Hematopoietic multipotent progenitor cell treated with erythropoietin and hydrocortisone succinate and interleukin-3 and kit ligand, for 17 days (in vitro differentiated cells): Measurements from ENCODE around the gene ADAMTSL5.
"Not testable (repeated sequence)": the region's sequence is repeated elsewhere in the genome, so short reads cannot be mapped to it uniquely, and the experiment has no call there.

Experiments used
- DNase-seq: peaks from one replicate; pipeline ENCODE4 v3.0.0-alpha.2; 2015; ENCODE audit warnings: low spot score

ADAMTSL5 gene

DNA sequence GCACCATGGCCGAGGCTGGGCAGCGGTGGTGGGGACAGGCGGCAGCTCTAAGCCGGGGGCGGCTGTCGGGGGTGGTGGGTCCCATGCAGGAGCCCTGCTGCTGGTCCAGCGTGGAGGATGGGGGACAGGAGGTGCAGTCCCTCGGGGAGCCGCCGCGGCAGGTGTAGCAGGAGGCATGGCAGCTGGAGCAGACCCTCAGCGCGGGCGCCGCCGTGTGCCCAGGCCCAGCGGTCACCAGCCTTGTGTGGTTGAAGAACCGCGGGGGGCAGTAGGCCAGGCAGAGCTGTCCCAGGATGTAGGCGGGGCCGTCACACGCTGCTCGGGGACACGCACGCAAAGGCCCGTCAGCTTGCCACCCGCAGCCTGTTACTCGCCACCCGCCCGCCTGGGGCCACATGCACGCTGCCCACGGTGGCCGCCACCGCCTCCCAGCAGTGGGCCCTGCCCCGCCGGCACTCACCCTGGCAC is 30.9 kb downstream of the ADAMTSL5 start:
- no peak for DNase-seq

DNA sequence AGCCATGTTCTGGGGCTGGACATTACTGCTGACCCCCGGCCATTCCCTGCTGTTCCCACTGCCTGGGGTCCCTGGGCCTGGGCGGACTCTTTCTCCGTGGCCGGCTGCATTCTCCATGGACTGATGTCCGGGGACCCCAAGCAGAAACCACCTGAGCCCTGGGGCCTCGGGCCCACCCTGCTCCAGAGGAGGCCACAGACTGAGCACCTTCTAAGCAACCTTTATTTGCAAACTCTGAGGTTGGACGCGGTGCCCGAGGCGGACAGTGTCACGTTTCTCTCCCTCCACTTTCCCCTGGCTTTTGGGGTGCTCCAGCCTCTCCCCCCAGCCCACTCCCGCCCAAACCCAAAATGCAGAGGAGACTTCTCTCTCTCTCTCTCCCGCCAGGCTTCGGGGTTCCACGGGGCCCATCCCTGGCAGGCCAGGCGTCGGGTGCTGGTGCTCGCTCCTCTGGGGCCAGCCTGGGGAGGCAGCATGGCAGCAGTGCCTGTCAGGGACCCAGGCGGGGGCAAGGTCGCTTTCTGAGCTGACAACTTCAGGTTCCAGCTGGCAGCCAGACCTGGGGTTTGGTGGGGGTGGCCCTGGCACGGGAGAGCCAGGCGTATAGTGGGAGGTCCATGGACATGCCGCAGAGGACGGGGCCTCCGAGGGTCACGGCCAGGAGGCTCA is 31.5 kb downstream of the ADAMTSL5 start:
- no peak for DNase-seq

DNA sequence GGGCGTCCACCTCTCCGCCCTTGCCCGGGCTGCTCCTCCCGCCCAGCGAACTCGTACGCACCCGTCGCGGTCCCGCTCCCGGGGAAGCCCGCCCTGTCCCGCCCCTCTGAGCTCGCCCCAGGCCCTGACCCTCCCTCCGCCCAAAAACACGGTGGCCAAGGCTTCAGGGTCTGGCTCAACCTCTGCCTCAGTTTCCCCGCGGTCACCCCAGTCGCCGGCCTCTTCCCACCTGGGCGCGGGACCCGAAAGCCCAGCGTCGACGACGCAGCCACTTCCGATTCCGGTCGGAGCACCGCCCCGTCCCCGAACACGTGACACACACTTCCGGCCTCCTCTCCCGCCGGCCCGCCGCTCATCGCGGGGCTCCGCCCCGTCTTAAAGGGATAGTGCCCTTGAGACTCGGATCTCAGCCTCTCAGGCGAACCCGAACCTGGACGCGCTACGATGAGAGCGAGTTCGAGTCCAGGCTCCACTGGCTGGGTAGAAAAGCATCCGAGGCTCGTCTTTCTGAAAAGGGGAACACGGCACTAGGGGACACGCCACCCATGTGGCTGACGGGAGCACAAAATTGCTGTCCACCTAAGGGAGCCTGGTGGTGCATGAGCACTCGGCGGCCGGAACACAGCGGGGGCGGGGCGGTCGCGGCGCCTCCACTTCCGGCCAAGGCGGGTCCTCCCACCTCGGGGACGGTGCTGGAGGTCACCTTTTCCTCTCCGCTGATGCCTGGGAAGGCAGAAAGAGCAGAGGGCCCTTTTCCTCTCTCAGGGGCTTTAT is 33.7 kb downstream of the ADAMTSL5 start, which contains the start of gene C19orf25:
TSS of gene C19orf25 (minus strand) at position 282 of the 774 bp plus-strand sequence. CDS start 312 bp downstream, outside the sequence.
- peak; percentile 93 for DNase-seq

DNA sequence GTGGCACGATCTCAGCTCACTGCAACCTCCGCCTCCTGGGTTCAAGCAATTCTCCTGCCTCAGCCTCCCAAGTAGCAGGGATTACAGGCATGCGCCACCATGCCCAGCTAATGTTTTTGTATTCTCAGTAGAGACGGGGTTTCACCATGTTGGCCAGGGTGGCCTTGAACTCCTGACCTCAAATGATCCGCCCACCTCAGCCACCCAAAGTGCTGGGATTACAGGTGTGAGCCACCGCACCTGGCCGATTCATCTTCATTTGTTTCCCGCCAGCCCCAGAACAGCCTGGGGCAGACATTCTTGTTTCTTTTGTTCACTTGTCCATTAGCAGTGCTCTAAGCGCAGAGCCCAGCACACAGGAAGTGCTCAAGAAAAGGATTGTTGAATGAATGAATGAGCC is 35.8 kb downstream of the ADAMTSL5 start:
- DNase-seq, result not testable (repeated sequence)

DNA sequence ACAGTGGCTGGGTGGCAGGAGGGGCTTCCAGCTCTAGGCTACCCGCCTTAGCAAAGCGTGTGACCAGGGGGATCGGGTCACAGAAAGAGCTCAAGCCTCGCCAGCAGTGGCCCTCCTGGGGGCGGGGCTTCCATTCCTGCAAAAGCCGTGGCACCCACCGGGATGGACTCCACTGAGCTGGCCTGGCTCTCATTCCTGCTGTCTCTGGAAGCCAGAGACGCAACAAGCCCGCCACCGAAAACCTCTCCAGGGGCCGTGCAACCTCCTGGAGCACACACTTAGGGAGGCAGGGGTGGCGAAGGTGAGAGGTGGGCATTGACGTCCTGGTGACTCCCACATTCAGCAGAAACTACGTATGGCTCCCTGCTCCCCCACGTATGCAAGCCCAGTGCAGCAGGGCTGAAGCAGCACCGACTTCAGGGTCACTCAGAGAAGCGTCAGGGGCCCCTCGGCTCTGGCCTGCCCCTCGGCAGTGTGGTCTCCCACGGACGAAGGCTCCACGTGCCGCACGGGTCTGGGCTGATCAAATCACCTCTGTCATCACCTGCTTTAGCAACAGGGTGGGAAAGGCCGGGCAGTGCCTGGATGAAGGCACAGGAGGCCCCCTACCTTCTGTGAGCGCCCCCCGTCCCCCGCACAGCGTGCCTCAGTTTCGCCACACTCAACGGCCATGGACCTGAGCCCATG is 36.9 kb downstream of the ADAMTSL5 start:
- no peak for DNase-seq

DNA sequence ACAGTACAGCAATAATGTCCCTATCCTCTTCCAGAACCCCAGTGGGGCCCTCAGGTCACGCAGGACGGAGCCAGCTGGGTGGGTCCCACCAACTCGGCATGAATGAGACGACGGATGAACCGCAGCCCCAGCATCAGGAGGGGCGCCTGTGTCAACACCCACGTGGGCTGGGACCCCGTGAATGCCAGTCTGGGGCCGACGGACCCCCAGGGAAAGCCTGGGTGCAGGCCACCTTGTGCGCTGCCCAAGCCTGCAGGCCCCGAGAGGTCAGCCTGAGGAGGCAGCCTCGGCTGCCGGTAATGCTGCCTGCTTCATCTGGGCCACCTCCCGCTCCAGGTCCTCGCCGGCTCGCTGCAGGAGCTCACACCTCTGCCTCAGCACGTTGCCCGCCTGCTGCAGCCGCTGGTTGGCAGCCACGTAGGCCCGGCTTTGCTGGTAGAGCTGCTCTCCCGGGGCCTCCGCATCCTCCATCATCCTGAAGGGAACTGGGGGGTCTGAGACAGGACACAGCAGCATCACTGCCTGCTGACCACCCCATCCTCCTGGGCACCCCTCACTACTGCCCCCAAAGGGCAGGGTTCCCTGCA is 38.0 kb downstream of the ADAMTSL5 start:
- DNase-seq, result no peak

DNA sequence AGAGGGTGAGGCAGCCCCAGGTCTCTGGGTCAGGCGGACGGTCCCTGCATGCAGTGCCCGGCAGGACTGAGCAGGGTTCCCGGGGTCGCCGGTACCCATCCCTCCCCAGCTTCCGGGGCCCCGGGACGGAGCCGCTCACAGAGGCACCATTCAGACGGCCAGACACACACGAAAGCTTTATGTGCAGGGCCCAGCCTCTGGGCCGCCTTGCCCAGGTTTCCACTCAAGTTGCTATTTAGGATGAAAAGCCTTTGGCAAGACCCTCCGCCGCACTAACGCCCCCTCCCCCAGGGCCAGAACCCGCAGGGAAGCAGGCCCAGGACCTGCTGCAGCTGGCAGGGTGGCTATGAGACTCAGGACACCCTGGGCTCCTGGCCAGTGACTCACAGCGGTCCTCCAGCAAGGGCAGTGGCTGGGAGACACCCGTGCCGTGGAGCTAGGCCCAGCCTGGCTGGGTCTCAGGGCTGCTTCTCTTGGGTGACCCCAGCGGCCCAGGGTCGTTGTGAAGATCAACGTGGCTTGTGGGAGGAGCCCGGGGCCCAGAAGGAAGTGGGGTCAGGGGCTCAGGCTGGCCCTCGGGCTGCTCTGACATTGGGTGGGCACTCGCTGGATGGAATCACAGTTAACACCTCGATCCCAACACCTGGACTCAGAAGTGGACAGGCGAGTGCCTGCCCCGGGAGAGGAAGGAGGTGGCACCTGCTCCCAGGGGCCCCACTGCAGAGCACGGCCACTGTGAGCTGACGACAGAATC is 38.6 kb downstream of the ADAMTSL5 start:
- DNase-seq, result no peak

DNA sequence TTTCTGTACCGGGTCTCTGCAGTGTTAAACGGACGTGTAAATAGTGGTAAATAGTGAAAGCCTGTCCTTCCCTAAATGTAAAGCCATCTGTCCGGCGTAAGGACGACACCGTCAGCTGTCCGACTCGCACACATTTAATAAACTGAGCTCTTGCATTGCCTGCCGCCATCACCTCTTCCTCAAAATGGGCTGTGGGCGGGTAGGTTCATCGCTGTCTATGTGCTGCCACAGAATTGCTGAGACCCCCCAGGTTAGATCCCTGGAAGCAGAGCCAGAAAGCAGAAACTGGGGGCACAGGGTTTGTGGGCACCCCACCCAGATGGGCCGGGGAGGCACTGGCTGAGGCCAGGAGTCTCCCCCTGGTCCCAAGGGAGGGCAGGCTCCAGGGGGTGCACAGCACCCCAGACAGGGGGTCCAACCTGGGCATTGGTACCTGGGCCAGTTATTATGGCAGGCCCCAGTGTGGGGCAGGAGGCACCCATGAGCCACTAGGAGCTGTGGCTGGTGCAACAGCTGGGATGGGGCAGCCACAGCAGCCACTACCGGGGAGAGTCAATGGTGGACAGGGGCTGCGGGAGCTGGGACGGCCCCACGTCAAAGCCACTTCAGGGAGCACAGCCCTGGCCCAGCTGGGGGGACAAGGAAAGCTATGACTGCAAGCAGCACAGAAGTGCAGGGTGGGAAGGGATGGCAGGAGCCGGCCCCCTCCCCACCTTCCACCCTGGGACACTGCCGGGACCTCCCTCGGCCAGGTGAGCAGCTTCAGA is 39.6 kb downstream of the ADAMTSL5 start:
- DNase-seq, result no peak

DNA sequence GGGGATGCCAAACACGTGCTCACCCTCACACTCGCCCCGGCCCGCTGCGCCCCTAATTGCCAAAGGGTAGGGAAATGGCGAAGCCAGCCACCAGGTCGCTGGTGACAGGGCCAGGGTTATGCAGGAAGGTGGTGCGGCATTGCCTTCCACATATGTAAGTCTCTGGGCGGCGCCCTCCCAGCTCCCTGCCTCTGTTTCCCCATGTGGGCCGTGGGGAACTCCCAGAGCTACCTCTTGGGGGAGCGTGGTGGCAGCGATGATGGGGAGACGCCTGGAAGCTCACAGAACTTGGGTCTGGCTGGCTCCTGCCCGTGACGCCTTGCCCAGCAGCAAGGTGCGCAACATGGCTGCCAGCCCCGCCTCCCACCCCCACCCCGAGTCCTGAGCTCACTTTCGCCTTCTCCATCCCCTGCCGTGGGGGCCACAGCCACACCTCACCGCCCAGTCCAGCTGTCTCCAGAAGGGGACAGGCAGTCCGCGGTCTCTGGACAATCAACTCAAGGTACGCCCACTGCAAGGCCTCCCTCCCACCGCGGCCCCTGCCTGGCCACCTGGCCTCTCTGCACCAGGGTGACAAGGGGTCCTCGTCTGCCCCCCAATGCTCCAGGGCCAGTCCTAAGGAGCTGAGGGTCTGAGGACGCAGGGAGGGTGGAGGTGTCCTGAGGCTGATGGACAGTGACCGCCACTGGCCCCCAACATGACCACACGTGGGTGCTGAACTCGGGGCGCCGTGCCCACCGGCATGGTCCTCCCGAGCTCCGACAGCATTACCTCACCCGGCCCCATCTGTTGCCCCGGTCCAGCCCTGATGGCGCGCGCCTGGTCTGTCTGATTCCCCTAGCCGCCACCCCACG is 40.4 kb downstream of the ADAMTSL5 start:
- no peak for DNase-seq

DNA sequence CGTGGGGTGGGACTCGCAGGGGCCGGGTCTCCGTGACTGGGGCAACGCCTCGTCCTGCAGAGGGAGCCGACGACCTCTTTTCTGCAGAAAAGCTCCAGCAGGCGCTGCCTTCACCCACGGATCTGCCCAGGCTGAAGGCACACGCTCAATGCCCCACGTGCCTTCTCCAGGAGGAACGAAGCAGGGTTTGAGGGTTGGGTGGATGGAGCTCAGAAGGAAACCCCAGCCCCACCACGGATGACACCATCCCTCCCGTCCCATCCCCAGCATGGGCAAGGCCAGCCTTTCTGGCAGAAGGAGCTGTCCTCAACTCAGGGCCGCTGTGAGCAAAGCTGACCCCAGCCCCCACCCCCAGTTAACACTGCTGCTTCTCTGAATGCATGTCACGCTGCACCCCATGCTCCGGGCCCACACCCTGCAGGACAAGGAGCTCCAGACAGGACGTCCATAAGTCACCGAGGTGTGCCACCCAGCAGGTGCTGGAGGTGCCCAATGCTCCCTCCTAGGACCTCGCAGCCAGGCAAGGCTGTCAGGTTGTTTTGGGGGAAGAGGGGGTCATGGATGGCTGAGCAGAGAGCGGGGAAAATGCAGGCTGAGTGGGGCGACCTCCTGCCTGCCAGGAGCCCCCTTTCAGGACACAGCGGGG is 41.2 kb downstream of the ADAMTSL5 start:
- DNase-seq, result no peak

DNA sequence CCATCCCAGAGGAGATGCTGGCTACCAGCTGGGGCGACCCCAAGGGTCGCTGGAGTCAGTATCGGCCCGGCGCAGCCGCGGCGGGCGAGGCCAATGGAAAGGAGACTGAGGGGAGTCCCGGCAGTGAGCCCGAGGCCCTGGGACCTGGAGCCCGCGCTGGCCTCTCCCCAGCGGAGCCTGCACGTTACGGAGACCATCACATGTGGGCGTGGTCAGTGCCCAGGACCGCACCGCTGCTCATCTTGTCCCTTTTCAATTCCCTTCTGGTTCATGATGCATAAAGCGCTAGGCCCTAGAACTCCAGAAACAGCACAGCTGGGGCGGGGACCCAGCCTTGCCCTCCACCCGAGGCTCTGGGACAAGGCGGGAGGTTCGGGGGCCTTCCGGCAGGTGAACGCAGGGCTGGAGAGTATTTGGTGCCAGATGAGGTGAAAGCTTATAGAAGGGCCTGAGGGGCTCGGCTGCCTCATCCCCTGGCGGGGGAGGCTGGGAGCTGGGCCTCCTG is 41.8 kb downstream of the ADAMTSL5 start:
- DNase-seq, result no peak

DNA sequence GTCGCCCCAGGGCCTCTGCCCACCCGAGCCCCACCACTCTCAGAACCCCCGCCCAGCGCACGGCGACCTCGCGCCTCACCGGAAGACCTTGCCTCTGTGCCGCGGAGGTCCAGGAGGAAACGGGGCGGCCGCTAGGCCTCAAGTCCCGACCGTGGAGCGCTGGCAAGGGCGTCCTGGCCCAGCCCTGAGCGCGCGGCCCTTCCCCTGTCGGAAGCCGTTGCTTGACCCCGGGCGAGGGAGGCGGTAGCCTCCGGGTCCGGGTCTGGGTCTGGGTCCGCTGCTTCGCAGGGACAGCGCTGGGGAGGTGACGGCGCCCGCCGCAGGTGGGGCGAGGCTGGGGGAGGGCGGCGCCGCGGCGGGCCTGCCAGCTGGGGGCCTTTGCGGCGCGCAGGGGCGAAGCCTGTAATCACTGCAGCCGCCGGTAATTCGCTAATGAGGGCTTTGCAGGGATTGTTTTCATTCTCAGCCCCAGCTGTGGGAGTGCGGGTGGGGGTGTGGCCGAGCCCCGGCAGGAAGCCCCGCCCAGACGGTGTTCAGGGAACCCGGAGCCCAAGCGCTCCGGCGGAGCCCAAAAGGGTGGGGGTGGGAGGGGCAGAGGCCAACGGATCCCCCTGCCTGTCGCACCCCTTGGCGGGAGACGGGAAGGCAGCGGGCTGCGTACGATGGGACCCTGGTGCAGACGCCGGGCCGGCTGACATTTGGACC is 42.4 kb downstream of the ADAMTSL5 start:
- DNase-seq, result no peak

DNA sequence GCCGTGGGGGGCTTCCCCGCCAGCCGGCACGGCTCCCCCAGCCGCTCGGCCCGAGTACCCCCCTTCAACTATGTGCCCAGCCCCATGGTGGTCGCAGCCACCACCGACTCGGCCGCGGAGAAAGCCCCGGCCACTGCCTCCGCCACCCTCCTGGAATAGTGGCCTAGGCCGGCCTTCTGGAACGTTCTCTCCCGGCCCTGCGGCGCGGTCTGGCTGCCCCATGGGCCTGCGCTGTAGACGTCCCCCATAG is 42.8 kb downstream of the ADAMTSL5 start:
- no peak for DNase-seq

DNA sequence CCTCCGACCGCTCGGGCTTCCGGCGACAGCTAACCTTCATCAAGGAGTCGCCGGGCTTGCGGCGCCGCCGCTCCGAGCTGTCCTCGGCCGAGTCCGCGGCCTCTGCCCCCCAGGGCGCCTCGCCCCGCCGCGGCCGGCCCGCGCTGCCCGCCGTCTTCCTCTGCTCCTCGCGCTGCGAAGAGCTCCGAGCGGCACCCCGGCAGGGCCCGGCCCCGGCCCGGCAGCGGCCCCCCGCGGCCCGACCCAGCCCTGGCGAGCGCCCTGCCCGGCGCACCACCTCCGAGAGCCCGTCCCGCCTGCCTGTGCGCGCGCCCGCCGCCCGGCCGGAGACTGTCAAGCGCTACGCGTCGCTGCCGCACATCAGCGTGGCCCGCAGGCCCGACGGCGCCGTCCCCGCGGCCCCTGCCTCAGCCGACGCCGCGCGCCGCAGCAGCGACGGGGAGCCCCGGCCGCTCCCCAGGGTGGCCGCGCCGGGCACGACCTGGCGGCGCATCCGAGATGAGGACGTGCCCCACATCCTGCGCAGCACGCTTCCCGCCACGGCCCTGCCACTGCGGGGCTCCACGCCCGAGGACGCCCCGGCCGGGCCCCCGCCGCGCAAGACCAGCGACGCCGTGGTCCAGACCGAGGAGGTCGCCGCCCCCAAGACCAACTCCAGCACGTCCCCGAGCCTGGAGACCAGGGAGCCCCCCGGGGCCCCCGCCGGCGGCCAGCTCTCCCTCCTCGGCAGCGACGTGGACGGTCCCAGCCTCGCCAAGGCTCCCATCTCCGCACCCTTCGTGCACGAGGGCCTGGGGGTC is 43.4 kb downstream of the ADAMTSL5 start:
- no peak for DNase-seq

DNA sequence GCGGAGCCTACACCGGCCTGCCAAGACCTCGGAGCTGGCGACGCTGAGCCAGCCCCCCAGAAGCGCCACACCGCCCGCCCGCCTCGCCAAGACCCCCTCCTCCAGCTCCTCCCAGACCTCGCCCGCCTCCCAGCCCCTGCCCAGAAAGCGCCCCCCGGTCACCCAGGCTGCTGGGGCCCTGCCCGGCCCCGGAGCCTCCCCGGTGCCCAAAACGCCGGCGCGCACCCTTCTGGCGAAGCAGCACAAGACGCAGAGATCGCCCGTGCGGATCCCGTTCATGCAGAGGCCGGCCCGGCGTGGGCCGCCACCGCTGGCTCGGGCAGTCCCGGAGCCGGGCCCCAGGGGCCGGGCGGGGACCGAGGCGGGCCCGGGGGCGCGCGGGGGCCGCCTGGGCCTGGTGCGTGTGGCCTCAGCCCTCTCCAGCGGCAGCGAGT is 44.0 kb downstream of the ADAMTSL5 start:
- DNase-seq, result no peak

DNA sequence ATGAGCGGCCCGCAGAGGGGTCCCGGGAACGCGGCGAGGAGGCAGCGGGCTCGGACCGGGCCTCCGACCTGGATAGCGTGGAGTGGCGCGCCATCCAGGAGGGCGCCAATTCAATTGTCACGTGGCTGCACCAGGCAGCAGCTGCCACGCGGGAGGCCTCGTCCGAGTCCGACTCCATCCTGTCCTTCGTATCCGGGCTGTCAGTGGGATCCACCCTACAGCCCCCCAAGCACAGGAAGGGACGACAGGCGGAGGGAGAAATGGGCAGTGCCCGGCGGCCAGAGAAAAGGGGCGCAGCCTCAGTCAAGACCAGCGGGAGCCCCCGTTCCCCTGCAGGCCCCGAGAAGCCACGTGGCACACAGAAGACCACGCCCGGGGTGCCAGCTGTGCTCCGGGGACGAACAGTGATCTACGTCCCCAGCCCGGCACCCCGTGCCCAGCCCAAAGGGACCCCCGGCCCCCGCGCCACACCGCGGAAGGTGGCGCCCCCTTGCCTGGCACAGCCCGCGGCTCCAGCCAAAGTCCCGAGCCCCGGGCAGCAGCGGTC is 44.5 kb downstream of the ADAMTSL5 start:
- DNase-seq, result no peak

DNA sequence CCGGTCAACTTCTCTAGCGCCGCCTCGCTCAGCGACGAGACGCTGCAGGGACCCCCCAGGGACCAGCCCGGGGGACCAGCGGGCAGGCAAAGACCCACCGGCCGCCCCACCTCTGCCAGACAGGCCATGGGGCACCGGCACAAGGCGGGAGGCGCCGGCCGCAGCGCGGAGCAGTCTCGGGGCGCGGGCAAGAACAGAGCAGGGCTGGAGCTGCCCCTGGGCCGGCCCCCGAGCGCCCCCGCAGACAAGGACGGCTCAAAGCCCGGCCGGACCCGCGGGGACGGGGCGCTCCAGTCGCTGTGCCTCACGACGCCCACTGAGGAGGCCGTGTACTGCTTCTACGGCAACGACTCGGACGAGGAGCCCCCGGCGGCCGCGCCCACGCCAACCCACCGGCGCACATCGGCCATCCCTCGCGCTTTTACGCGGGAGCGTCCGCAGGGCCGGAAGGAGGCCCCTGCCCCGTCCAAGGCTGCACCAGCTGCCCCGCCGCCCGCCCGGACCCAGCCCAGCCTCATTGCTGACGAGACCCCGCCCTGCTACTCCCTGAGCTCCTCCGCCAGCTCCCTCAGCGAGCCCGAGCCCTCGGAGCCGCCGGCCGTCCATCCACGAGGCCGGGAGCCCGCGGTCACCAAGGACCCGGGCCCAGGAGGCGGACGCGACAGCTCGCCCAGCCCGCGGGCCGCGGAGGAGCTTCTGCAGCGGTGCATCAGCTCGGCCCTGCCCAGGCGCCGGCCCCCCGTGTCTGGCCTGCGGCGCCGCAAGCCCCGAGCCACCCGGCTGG is 45.1 kb downstream of the ADAMTSL5 start:
- no peak for DNase-seq
